ENCODE measurements around the gene PHOSPHO1.

PHOSPHO1 gene

GRCh38 chr17:49241692-49242397 is 11.3 kb upstream of the PHOSPHO1 start:
- DNase-seq = no peak

GRCh38 chr17:49241040-49241439 is 10.5 kb upstream of the PHOSPHO1 start:
- no peak for DNase-seq

GRCh38 chr17:49240619-49241018 is 10.0 kb upstream of the PHOSPHO1 start:
- no peak for DNase-seq

- no peak for DNase-seq
Observed at GRCh38 chr17:49239963-49240362, 9.4 kb upstream of the PHOSPHO1 start.

GRCh38 chr17:49235896-49236295 is 5.3 kb upstream of the PHOSPHO1 start:
- no peak for DNase-seq

GRCh38 chr17:49234509-49235080 is 4.0 kb upstream of the PHOSPHO1 start:
- no peak for DNase-seq

GRCh38 chr17:49231563-49231894 is 942 bp upstream of the PHOSPHO1 start:
- DNase-seq = no peak

GRCh38 chr17:49229805-49230600 is 584 bp downstream of the PHOSPHO1 start:
- no peak for DNase-seq

GRCh38 chr17:49229076-49229804 is 1.3 kb downstream of the PHOSPHO1 start:
- no peak for DNase-seq

GRCh38 chr17:49227436-49228261 is 2.9 kb downstream of the PHOSPHO1 start:
- peak; percentile 78 for DNase-seq

GRCh38 chr17:49226771-49227435 is 3.7 kb downstream of the PHOSPHO1 start:
- DNase-seq = no peak

- no peak for DNase-seq
Observed at GRCh38 chr17:49225554-49226236, 4.9 kb downstream of the PHOSPHO1 start.

- no peak for DNase-seq
Observed at GRCh38 chr17:49224997-49225337, 5.6 kb downstream of the PHOSPHO1 start.

GRCh38 chr17:49224198-49224996 is 6.2 kb downstream of the PHOSPHO1 start:
- peak; percentile 47 for DNase-seq

- DNase-seq = peak; percentile 58
Observed at GRCh38 chr17:49223517-49224197, 6.9 kb downstream of the PHOSPHO1 start.

GRCh38 chr17:49223168-49223516 is 7.4 kb downstream of the PHOSPHO1 start:
- DNase-seq = no peak

- DNase-seq = no peak
Observed at GRCh38 chr17:49219987-49220386, 10.6 kb downstream of the PHOSPHO1 start.

GRCh38 chr17:49218941-49219913 is 11.4 kb downstream of the PHOSPHO1 start:
- DNase-seq = peak; percentile 85

Measured in CD4-positive, alpha-beta T cell treated with Interleukin-15 for 1 hour (primary cell).